ENCODE results near the gene CAMK1D.

CAMK1D gene

DNA sequence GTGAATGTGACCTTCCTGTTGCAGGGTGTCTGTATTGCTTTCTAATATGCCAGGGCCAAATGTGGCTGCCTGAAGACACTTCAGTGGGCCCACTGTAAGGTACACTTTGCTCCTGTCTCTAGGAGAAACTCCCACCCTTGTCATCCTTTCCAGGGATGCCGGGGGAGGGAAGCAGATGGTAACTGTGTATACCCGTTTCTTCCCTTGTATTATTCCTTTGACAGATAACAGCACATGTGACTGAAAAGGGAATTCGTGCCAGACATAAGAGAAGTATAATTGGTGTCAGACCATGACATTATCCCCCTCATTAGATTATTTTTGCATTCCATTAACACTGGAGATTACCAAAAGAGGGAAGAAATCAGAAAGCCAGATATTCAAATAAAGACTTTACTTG is 317.7 kb downstream of the CAMK1D start:
- no peak for DNase-seq

DNA sequence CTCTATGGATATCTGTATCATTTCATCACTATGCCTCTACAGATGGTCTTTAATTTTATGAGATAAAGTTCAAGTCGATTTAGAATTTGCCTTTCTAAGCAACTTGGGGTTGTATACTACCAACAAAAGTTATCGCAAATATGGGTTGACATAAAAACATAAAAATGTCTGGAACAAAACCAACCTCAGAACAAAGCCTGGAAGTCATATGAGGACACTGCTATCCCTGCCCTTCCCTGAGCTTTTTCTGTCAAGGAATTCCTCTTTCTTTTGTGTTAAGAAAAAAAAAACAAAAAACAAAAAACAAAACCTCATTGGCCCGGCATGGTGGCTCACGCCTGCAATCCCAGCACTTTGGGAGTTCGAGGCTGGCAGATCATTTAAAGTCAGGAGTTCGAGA is 319.3 kb downstream of the CAMK1D start:
- DNase-seq = no peak

GRCh38 chr10:12670004-12670403 is 320.7 kb downstream of the CAMK1D start:
- no peak for DNase-seq

- DNase-seq = no peak
Measured at GRCh38 chr10:12675186-12675585, 325.8 kb downstream of the CAMK1D start.

DNA sequence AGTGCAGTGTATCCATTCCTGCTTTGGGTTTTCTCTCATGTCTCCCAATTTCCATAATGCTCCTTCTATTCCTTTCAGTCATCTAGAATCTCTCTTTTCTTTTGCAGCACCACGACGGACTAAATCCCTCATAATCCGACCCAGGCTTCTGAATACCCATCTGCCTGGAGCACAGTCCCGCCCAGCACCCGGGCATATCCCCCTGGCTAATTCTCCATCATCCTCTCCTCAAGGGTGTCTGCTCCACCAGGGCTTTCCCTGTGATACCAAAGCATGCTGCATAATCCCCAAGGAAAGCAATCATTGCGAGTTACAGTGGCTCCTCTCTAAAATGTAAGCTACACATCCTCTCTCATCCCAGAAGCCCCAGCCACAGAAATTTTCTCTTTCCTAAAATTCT is 330.3 kb downstream of the CAMK1D start:
- no peak for DNase-seq

GRCh38 chr10:12681252-12681651 is 331.9 kb downstream of the CAMK1D start:
- no peak for DNase-seq

DNA sequence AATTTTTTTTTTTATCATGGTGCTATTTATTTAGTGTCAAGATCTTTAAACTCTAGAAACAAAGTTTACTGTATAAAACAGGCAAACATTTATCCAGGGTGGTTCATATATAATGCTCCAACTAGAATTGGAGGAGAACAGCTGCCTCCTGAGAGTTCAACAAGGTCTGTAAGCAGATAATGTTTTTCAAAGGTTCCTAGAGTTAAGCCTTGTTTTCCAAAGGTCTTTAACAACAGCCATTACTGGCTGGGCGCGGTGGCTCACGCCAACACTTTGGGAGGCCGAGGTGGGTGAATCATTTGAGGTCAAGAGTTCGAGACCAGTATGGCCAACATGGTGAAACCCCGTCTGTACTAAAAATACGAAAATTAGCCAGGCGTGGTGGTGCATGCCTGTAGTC is 335.4 kb downstream of the CAMK1D start:
- DNase-seq = no peak

DNA sequence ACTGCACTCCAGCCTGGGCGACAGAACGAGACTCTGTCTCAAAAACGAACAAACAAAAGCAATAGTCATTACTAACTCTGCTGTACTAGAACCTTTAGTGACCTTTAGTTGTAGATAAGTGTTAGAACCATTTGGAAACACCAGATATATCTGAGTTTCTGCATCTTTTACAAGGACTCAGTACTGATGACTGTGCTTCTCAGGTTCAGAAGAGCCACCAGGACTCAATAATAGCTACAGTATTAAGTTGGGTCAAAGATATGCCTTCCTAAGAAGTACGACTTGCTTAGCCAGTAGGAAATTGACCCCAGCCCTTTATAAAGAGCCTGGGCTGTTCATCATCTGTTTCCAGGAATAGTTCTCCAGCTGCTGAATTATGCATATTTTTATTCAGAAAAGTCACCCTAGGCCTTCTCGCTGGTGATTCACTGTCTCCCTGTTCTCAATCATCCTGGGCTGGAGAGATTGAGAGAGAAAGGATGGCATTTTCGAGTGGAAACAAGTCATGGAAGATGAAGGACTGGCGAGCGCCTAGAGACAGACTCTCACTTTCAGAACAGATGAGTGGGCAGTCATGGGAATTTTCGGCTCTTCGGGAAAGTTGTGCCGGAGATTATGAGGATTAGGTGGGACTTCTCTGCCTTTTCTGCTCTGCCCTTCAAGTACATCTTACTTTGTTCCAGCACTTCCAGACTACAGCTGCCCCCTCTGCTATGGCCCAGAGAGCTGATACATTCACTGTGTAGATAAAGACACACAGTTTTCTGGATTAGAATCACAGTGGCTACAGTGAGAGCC is 336.1 kb downstream of the CAMK1D start:
- no peak for DNase-seq

GRCh38 chr10:12687996-12688395 is 338.6 kb downstream of the CAMK1D start:
- DNase-seq = no peak

GRCh38 chr10:12689893-12690292 is 340.5 kb downstream of the CAMK1D start:
- no peak for DNase-seq

- DNase-seq = no peak
Measured at GRCh38 chr10:12690525-12691126, 341.3 kb downstream of the CAMK1D start.

DNA sequence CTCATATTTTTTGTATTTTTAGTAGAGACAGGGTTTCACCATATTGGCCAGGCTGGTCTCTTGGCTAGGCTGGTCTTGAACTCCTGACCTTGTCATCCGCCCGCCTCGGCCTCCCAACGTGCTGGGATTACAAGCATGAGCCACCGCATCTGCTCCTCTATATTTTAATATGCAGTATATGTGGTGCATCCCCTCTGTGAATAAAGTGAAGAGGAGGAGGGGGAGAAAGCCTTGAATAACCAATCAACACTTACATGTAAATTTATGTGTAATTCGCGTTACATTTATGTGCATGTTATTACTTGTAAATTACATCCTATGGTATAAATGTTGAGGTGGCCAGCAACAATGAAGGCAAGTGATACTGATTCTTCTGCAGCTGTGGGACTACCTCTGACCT is 342.2 kb downstream of the CAMK1D start:
- DNase-seq = no peak

DNA sequence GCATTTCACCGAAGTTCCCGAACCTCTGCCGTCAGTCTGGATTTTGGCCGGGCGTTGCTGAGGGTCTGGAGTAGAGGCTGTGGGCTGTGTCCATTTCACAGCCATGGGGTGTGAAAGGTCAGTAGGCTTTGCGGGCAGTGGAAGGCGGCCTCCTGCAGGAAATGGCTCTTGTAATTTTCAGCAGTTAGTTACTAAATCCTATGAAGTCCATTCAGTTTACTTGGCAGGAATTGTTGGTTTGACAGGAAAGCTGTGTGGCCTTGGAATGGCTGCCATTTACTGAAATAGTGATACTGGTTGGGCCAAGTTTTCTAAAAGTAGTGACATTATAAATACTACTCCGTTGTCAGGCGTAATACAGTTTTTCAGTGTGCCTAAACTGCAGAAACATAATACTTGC is 348.4 kb downstream of the CAMK1D start:
- DNase-seq = no peak

DNA sequence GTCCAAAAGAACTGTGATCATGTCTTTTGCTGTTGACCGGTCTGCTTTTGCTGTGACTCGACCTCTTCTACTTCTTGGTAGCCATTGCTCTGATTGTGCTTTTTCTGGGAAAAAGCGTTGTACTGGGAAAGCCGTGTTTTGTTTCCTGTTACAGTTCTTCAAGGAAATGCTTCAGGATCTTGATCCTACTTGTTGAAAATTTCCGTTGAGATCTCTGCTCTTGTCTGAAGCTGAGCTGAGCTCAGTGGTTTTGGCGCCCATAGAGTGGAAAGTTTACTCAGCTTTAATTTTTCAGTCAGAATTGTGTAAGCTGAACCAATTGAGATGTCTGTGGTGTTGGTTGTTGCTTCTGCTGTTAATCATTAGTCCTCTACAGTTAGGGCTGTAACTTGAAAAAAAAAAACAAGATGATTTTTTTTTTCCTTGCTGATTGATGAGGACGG is 349.9 kb downstream of the CAMK1D start:
- peak; percentile 69 for DNase-seq

DNA sequence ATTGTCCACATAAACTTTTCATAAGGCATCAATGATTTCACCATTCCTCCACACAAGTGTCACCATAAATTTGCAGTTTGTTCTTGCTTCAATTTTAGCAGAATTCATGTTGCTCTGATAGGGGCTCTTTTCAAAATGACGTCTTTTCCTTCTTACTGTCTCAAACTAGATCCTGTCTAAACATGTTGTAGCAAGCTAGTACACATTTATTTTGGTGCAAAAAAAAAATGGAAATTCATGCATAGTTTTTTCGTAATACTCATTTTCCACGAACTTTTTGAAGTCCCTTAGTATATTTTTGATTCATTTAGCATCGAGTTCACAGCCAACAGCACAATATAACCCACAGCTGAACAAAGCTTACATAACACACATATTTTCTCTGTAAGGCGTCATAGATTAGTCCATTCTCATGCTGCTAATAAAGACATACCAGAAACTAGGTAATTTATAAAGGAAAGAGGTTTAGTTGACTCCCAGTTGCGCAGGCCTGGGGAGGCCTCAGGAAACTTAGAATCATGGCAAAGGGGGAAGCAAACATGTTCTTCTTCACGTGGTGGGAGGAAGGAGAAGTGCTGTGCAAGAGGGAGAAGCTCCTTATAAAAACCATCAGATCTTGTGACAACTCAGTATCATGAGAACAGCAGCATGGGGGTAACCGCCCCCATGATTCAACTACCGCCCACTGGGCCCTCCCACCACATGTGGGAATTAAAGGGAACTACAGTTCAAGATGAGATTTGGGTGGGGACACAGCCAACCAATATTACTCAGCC is 350.6 kb downstream of the CAMK1D start:
- no peak for DNase-seq

GRCh38 chr10:12700557-12700874 is 351.2 kb downstream of the CAMK1D start:
- no peak for DNase-seq

GRCh38 chr10:12701696-12702095 is 352.3 kb downstream of the CAMK1D start:
- no peak for DNase-seq

GRCh38 chr10:12702215-12702770 is 352.9 kb downstream of the CAMK1D start:
- no peak for DNase-seq

- DNase-seq = no peak
Measured at GRCh38 chr10:12703126-12703525, 353.8 kb downstream of the CAMK1D start.

DNA sequence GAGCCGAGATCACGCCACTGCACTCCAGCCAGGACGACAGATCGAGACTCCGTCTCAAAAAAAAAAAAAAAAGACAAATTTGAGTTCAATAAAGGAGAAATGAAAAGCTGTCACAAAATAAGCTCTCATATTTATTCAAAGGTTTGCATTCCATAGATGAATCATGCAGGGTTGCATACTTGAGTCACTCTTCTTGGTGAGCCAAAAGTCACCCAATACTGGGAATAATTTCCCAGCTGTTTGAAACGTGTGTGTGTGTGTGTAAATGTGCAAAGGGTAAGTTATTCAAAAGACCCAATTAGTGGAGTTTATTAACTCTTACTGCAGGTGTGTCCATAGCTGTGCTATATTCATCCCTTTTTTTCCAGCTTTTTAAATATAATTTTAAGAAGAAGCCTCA is 354.5 kb downstream of the CAMK1D start:
- DNase-seq = peak; percentile 51

DNA sequence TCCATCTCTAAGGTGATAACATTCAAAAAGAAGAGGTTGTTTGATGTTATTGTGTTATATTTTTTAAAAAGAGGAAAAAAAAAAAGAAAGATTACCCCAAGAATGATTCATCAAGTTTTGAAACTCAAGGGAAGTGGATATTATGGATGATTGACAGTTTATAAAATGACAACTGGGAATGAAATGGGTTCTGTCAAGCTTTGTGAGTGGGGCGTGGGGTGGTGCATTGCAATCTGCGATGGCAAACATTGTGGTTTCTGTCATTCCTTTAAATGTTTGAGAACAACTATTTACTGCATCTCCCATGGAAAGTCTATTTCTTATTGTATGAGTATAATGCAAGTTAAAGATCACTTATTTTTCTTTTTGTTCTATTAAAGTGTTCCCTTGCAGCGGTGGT is 355.1 kb downstream of the CAMK1D start:
- no peak for DNase-seq

GRCh38 chr10:12705943-12706342 is 356.6 kb downstream of the CAMK1D start:
- DNase-seq = no peak

DNA sequence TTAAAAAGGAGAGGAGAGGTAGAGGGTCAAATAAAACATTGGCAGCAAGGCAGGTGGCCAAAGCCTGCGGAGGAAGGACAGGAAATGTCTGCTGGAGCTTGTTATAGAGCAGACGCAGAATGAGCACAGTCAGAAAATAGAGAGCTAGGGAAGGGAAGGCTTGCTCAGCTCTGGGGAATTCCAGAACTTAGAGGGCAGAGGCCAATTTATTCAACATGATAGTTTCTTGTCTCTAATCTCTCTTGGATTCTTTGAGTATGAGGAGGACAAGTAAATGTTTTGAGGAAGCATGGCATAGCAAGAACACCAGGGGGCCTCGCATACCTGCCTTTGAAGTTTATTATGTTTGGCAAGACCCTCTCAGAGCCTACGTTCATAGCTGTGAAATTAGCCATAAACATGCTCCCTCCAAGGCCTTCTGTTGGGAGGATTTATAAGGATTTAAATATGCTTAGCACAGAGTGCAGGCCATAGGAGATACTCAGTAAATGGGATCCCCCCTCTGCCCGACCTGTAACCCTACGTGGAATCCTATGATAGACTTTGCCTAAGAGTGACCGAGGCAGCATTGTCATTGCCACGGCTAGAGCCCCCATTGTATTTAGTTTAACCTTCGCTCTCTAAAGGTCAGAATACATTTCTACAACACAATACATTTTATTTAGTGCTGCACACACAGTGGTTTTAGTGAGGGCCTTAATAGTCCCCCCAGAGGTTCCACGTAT is 358.3 kb downstream of the CAMK1D start:
- DNase-seq = peak; percentile 61

Data from activated CD4-positive, alpha-beta T cell treated with anti-CD3 and anti-CD28 coated beads, Interleukin-10, Interleukin-2, amounts not matched to agents 100 ng/mL and 50 ng/mL, durations not matched to agents 16 hours and 8 hours (primary cell).